Lower leg skin (tissue), 3 donors: Measurements from ENCODE around the gene ALDH1L2.

Experiments
- POLR2A ChIP-seq, 2 donors: fragments of 450-650 bp; IDR thresholded peaks; one replicate each; pipeline ENCODE4 v1.6.1; 2016 to 2017; ENCODE audit warnings: antibody characterized with exemption in 2 of 2, mild to moderate bottlenecking in 1 of 2, moderate library complexity in 1 of 2
- TF ChIP-seq, protein P1 (sequence below), 3 donors: fragments of 450-650 bp; IDR thresholded peaks; one replicate each; pipeline ENCODE4 v1.5.1; 2016; ENCODE audit warnings: antibody characterized with exemption in 3 of 3, mild to moderate bottlenecking in 3 of 3, moderate library complexity in 2 of 3

DNA sequence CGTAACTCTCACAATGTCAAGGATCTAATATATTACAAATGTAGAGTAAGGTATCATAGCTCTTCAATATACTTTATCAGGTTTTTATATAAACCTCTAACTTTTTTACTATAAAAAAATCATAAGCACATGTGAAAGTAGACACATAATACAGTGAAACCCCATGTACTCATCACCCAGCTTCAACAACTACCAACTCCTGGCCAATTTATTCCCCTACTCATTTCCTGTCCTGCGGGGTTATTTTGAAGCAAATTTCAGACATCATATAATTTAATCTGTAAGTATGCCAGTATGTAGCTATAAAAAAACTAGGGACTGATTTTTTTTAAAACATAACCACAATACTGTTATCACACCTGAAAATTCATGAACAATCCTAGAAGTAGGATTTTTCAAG, 50.4 kb downstream of the ALDH1L2 start:
- no peak for TF ChIP-seq POLR2A (IDR thresholded peaks at IDR 0.05)
- TF ChIP-seq, protein P1, sequence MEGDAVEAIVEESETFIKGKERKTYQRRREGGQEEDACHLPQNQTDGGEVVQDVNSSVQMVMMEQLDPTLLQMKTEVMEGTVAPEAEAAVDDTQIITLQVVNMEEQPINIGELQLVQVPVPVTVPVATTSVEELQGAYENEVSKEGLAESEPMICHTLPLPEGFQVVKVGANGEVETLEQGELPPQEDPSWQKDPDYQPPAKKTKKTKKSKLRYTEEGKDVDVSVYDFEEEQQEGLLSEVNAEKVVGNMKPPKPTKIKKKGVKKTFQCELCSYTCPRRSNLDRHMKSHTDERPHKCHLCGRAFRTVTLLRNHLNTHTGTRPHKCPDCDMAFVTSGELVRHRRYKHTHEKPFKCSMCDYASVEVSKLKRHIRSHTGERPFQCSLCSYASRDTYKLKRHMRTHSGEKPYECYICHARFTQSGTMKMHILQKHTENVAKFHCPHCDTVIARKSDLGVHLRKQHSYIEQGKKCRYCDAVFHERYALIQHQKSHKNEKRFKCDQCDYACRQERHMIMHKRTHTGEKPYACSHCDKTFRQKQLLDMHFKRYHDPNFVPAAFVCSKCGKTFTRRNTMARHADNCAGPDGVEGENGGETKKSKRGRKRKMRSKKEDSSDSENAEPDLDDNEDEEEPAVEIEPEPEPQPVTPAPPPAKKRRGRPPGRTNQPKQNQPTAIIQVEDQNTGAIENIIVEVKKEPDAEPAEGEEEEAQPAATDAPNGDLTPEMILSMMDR (IDR thresholded peaks at IDR 0.05): no peak
